H1 (cell line): ENCODE data around the gene BTG2. TPM values are rescaled to one million over a fixed set of nuclear protein-coding genes. Genes with fewer than 3 reads are reported as not detected.
A peak's percentile ranks its signal among the peaks of the same experiment; 100 is the strongest.

Experiments used
- BACH1 ChIP-seq: IDR thresholded peaks from 2 replicates; pipeline ENCODE4 v1.6.1; 2012; ENCODE audit warnings: low read length, improper control_type of control experiment
- CHD2 ChIP-seq: IDR thresholded peaks from 2 replicates; pipeline ENCODE4 v1.6.1; 2012; ENCODE audit warnings: low read length, improper control_type of control experiment
- CREB1 ChIP-seq: IDR thresholded peaks from 2 replicates; pipeline ENCODE4 v1.6.1; 2012; ENCODE audit warnings: inconsistent platforms
- CTCF ChIP-seq, 3 experiments: IDR thresholded peaks; 1 replicate in 2 of 3; 2 replicates in 1 of 3; pipeline versions ENCODE4 v1.5.1 to v1.6.1; 2011; ENCODE audit warnings: low read length in 3 of 3, mild to moderate bottlenecking in 3 of 3, inconsistent platforms in 2 of 3, low read depth in 1 of 3, moderate library complexity in 1 of 3; ENCODE audit not compliant: insufficient read depth in 1 of 3; ENCODE audit errors: control extremely low read depth in 1 of 3
- GABPA ChIP-seq: IDR thresholded peaks from 2 replicates; pipeline ENCODE4 v1.6.1; 2011; ENCODE audit warnings: mild to moderate bottlenecking, low read length, moderate library complexity, borderline replicate concordance; ENCODE audit not compliant: insufficient read depth
- JUND ChIP-seq: IDR thresholded peaks from 2 replicates; pipeline ENCODE4 v1.6.1; 2011; ENCODE audit warnings: mild to moderate bottlenecking, improper control_type of control experiment, low read length
- MAX ChIP-seq: IDR thresholded peaks from 2 replicates; pipeline ENCODE4 v1.6.1; 2012; ENCODE audit warnings: inconsistent platforms
- POLR2A ChIP-seq, 2 experiments: IDR thresholded peaks; 1 replicate in 1 of 2; 2 replicates in 1 of 2; pipeline ENCODE4 v1.6.1; 2011; ENCODE audit warnings: low read depth in 2 of 2, low read length in 2 of 2, mild to moderate bottlenecking in 2 of 2; ENCODE audit errors: control extremely low read depth in 1 of 2
- POLR2AphosphoS5 ChIP-seq: IDR thresholded peaks from 2 replicates; pipeline ENCODE4 v1.6.1; 2011; ENCODE audit warnings: low read depth, low read length
- RFX5 ChIP-seq: IDR thresholded peaks from 2 replicates; pipeline ENCODE4 v1.6.1; 2011; ENCODE audit warnings: low read depth, low read length, improper control_type of control experiment, borderline replicate concordance
- SAP30 ChIP-seq: fragments of 300-600 bp; sonication (generic); IDR thresholded peaks from 2 replicates; pipeline ENCODE4 v1.7.1; 2012; ENCODE audit warnings: low read length, moderate library complexity, mild to moderate bottlenecking, inconsistent platforms; ENCODE audit not compliant: insufficient read depth, insufficient replicate concordance
- SP1 ChIP-seq: IDR thresholded peaks from 2 replicates; pipeline ENCODE4 v1.6.1; 2011; ENCODE audit warnings: low read depth, low read length
- SP2 ChIP-seq: IDR thresholded peaks from 2 replicates; pipeline ENCODE4 v1.6.1; 2012; ENCODE audit warnings: mild to moderate bottlenecking, low read length, inconsistent platforms
- SRF ChIP-seq: IDR thresholded peaks from 2 replicates; pipeline ENCODE4 v1.6.1; 2011; ENCODE audit warnings: mild to moderate bottlenecking, low read depth, low read length, moderate library complexity
- polyA plus RNA-seq, 7 experiments: library from polyadenylated mRNA; depleted of rRNA in 3 of 7; stranded (reverse) in 5 of 7; unstranded in 2 of 7; fragments of >200 nt in 5 of 7; fragments of 200-250 nt in 2 of 7; gene quantifications; 1 replicate in 5 of 7; 2 replicates in 1 of 7; 4 replicates in 1 of 7; pipeline versions ENCODE4 v1.2.1 to v1.2.3, GENCODE V29; 2011 to 2013; ENCODE audit warnings: missing spikeins in 2 of 7, mixed read lengths in 2 of 7
- total RNA-seq: library from RNA; stranded (reverse); fragmentation: NEBNext Ultra II Directional; extraction: Animal tissue kit (Norgen Biotek cat#: 25700); gene quantifications from 2 replicates; pipeline ENCODE4 v1.2.1, GENCODE V29; 2021

Gene BTG2
- total and polyA plus RNA-seq, 2 of the 8 experiments (the other 6 are each of a cell fraction or from before 2014, with no cell fraction given), result 4.8 to 11.0 TPM

GRCh38 chr1:203326830-203327683 lies 21.7 kb downstream of the BTG2 start (continued):
- TF ChIP-seq RFX5 (peak; percentile 92), POLR2A (IDR thresholded peaks at IDR 0.05; ENCODE audit: control extremely low read depth in 1 of 2, low read depth in 2 of 2, low read length in 2 of 2) (peak in 1 of 2 experiments; percentile 29; a peak in 1 of 3 replicates), CHD2 (peak; percentile 44; the same call in 1 of the 2 replicates), POLR2AphosphoS5 (0 out of 2 replicates have a peak, but pooled peaks have one; percentile 40), CREB1 (peak; percentile 33; the same call in 1 of the 2 replicates), BACH1 (peak; percentile 29; the same call in 1 of the 2 replicates), SP2 (no peak), CTCF (IDR thresholded peaks at IDR 0.05; ENCODE audit: control extremely low read depth in 1 of 3, insufficient read depth in 1 of 3, low read depth in 1 of 3, low read length in 3 of 3) (peak in 1 of 3 experiments; percentile 37; a peak in 2 of 4 replicates), GABPA (0 out of 2 replicates have a peak, but pooled peaks have one; percentile 9), SAP30 (no peak), SRF (no peak), JUND (0 out of 2 replicates have a peak, but pooled peaks have one; percentile 21), MAX (peak; percentile 9; the same call in 1 of the 2 replicates), SP1 (peak; percentile 76)
- TF ChIP-seq, all 59 proteins: peak for 14
